ENCODE measurements around the gene PNPLA7.

- no peak for TF ChIP-seq ZNF687 (CRISPR knock-in tag; IDR thresholded peaks at IDR 0.05)
- no peak for TF ChIP-seq ELF1 (CRISPR knock-in tag; IDR thresholded peaks at IDR 0.05)
- no peak for TF ChIP-seq CTCF (CRISPR knock-in tag; IDR thresholded peaks at IDR 0.05)
- no peak for TF ChIP-seq EEA1 (CRISPR knock-in tag; IDR thresholded peaks at IDR 0.05; ENCODE audit: borderline replicate concordance)
- no peak for TF ChIP-seq JUN (CRISPR knock-in tag; IDR thresholded peaks at IDR 0.05)
- TF ChIP-seq SATB2 (CRISPR knock-in tag; IDR thresholded peaks at IDR 0.05), result no peak
- no peak for TF ChIP-seq HDAC2 (CRISPR knock-in tag; IDR thresholded peaks at IDR 0.05)
- no peak for TF ChIP-seq GABPB1 (CRISPR knock-in tag; IDR thresholded peaks at IDR 0.05)
- no peak for TF ChIP-seq SP1 (IDR thresholded peaks at IDR 0.05)
- TF ChIP-seq SP1 (CRISPR knock-in tag; IDR thresholded peaks at IDR 0.05), result no peak
- TF ChIP-seq ZFX (CRISPR knock-in tag; IDR thresholded peaks at IDR 0.05; ENCODE audit: low read depth), result no peak
- no peak for TF ChIP-seq ZNF121 (CRISPR knock-in tag; IDR thresholded peaks at IDR 0.05)
- TF ChIP-seq SMARCC2 (IDR thresholded peaks at IDR 0.05), result no peak
These were observed 5.0 kb upstream of the PNPLA7 start for GRCh38 chr9:137555179-137555578.

Data from HepG2 (cell line).